Activated CD4-positive, alpha-beta T cell treated with anti-CD3 and anti-CD28 coated beads, Interleukin-2, amount 10 ng/mL, durations not matched to agents 24 days and 14 days (primary cell): ENCODE measurements around the gene NOB1. TPM values are rescaled to one million over a fixed set of nuclear protein-coding genes. Genes with fewer than 3 reads are reported as not detected.
"Not testable (repeated sequence)": the region's sequence is repeated elsewhere in the genome, so short reads cannot be mapped to it uniquely, and the experiment has no call there.

Experiments
- DNase-seq: peaks from one replicate; pipeline ENCODE4 v3.0.0; 2022
- H3K27ac Mint-ChIP-seq: one replicate; pipeline ENCODE4 v1.8.0; 2022; ENCODE audit warnings: mild to moderate bottlenecking, mixed read lengths
- H3K27me3 Mint-ChIP-seq: one replicate; pipeline ENCODE4 v1.8.0; 2022; ENCODE audit warnings: mixed read lengths
- H3K36me3 Mint-ChIP-seq: one replicate; pipeline ENCODE4 v1.8.0; 2022; ENCODE audit warnings: low read depth, mild to moderate bottlenecking, mixed read lengths
- H3K4me1 Mint-ChIP-seq: one replicate; pipeline ENCODE4 v1.8.0; 2021; ENCODE audit warnings: mixed read lengths
- H3K4me3 Mint-ChIP-seq: one replicate; pipeline ENCODE4 v1.8.0; 2022; ENCODE audit warnings: mild to moderate bottlenecking, moderate library complexity, mixed read lengths
- H3K9me3 Mint-ChIP-seq: one replicate; pipeline ENCODE4 v1.8.0; 2021; ENCODE audit warnings: mixed read lengths
- intact Hi-C: fragments of 100-400 bp; cut with micrococcal nuclease; formaldehyde crosslinking; loops from one replicate; pipeline ENCODE4 v1.15.1; 2023
- total RNA-seq: library from RNA; stranded (reverse); gene quantifications from 2 replicates; pipeline ENCODE4 v1.2.3, GENCODE V29; 2022

NOB1 gene
- 127 and 129 TPM in 2 replicates for total RNA-seq

GRCh38 chr16:69754469-69755310 lies at the start of gene NOB1:
Gene NOB1 (minus strand): TSS chr16:69754926. CDS start chr16:69754910, 16 bp downstream.
- no peaks in the 10 kb centered on the region for H3K9me3 Mint-ChIP-seq
- peaks cover 37% of the 10 kb centered on the region for H3K36me3 Mint-ChIP-seq
- intact Hi-C loops = loop anchor here (1.0 to 2.0 kb wide), 6 partner anchors 8 to 369 kb away; partner anchors contain the start of genes CYB5B, NQO1 and WWP2
- H3K4me3 Mint-ChIP-seq = peak within 1 kb of the TSS; percentile 100
- peak within 1 kb of the TSS; percentile 100 for H3K27ac Mint-ChIP-seq
- peaks cover 27% of the 10 kb centered on the region for H3K4me1 Mint-ChIP-seq
- peak; percentile 99 for DNase-seq
- H3K27me3 Mint-ChIP-seq = no peaks in the 10 kb centered on the region

- no peak overlapping the region for H3K27ac Mint-ChIP-seq
- H3K4me3 Mint-ChIP-seq = no peak overlapping the region
- H3K4me1 Mint-ChIP-seq = no peaks in the 10 kb centered on the region
- no peaks in the 10 kb centered on the region for H3K27me3 Mint-ChIP-seq
- intact Hi-C loops = no loop called here
- peaks cover 19% of the 10 kb centered on the region for H3K36me3 Mint-ChIP-seq
- no peaks in the 10 kb centered on the region for H3K9me3 Mint-ChIP-seq
- no peak for DNase-seq
Measured at GRCh38 chr16:69804297-69804696, 49.6 kb upstream of the NOB1 start.

DNA sequence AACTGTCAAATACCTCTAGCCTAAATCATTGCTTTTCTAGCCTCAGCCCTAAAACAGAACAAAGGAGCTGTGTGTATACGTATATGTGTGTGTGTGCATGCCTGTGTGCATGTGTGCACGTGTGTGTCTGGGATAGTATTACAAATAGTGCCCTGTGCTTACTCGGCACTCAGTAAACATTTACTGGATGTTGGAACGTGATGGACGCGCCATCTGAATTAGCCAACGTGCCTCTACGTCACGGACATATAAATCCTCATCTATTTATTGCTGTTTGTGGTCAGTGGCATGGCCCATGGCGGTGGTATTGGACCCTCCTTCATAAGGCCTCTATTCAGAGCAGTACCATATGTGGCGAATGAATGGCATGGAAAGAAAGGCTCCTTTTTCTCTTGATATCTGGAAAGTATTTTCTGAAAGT lies 44.9 kb upstream of the NOB1 start:
- Mint-ChIP-seq H3K27me3 (no peaks in the 10 kb centered on the region), H3K27ac (no peak overlapping the region), H3K4me3 (no peak overlapping the region), H3K36me3 (peaks cover 23% of the 10 kb centered on the region), H3K4me1 (no peaks in the 10 kb centered on the region), H3K9me3 (no peaks in the 10 kb centered on the region)
- intact Hi-C loops = no loop called here
- no peak for DNase-seq

GRCh38 chr16:69798466-69798865 lies 43.7 kb upstream of the NOB1 start:
- DNase-seq = no peak
- H3K27ac Mint-ChIP-seq = no peak overlapping the region
- H3K9me3 Mint-ChIP-seq = no peaks in the 10 kb centered on the region
- no peak overlapping the region for H3K4me3 Mint-ChIP-seq
- intact Hi-C loops = no loop called here
- peaks cover 23% of the 10 kb centered on the region for H3K36me3 Mint-ChIP-seq
- H3K27me3 Mint-ChIP-seq = no peaks in the 10 kb centered on the region
- H3K4me1 Mint-ChIP-seq = no peaks in the 10 kb centered on the region

DNA sequence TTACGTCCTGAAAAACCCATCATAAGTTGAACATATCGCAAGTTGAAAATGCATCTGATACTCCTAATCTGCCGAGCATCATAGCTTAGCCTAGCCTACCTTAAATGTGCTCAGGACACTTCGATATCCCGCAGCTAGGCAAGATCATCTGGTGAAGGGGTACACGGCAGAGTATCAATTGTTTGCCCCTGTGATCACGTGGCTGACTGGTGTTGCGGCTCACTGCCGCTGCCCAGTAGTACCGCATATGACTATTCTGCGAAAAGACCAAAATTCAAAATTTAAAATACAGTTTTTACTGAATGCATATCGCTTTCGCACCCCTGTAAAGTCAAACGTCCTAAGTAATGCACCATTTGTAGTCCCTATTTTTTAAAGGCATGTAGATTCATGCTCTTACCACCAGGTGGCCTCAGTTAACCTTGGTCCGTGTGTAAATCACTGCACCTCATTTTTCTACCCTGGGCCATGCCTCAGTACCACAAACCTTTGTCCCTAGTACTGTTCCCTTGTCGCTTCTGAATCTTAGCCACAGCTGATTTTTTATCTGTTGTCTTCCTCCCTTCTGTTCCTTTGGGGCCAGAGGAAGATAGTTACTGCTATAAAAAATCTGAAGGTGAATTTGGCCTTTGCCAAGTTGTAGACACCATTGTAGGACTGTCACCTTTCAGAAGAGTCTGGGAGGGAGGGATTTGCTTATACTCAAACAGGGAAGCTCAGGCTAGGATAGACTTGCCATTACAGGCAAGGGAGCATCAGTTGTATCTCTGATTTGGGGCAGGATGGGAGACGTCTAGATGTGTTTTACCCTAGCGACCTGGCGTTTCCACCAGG lies 41.8 kb upstream of the NOB1 start:
- Mint-ChIP-seq H3K4me3 (no peak overlapping the region), H3K27me3 (no peaks in the 10 kb centered on the region), H3K36me3 (peaks cover 21% of the 10 kb centered on the region), H3K27ac (no peak overlapping the region), H3K4me1 (no peaks in the 10 kb centered on the region), H3K9me3 (no peaks in the 10 kb centered on the region)
- intact Hi-C loops = loop anchor here (1.0 kb wide), 1 partner anchor 134 kb away; no protein-coding TSS in a partner anchor
- peak; percentile 72 for DNase-seq

GRCh38 chr16:69794486-69794885 lies 39.8 kb upstream of the NOB1 start:
- no peaks in the 10 kb centered on the region for H3K4me1 Mint-ChIP-seq
- no peak overlapping the region for H3K27ac Mint-ChIP-seq
- H3K9me3 Mint-ChIP-seq = no peaks in the 10 kb centered on the region
- no peak for DNase-seq
- intact Hi-C loops = no loop called here
- H3K36me3 Mint-ChIP-seq = peaks cover 13% of the 10 kb centered on the region
- no peaks in the 10 kb centered on the region for H3K27me3 Mint-ChIP-seq
- H3K4me3 Mint-ChIP-seq = no peak overlapping the region

DNA sequence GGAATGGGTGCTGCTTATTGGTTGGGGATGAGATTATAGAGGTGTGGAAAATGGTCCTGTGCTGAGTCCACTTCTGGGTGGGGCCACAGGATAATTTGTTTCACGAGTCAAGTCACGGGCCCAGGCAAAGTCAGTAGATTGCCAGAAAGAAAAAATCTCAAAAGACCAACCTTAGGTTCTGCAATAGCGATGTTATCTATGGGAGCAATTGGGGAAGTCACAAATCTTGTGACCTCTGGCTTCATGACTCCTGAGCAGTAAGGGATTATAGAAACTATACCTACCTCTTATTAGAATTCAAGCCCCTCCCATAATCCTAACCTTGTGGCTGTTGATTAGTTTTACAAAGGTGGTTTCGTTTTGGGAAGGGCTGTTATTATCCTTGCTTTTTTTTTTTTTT lies 38.8 kb upstream of the NOB1 start:
- Mint-ChIP-seq H3K36me3 (peaks cover 14% of the 10 kb centered on the region), H3K27ac (no peak overlapping the region), H3K4me3 (no peak overlapping the region), H3K27me3 (no peaks in the 10 kb centered on the region), H3K4me1 (no peaks in the 10 kb centered on the region), H3K9me3 (no peaks in the 10 kb centered on the region)
- no peak for DNase-seq
- intact Hi-C loops = no loop called here

DNA sequence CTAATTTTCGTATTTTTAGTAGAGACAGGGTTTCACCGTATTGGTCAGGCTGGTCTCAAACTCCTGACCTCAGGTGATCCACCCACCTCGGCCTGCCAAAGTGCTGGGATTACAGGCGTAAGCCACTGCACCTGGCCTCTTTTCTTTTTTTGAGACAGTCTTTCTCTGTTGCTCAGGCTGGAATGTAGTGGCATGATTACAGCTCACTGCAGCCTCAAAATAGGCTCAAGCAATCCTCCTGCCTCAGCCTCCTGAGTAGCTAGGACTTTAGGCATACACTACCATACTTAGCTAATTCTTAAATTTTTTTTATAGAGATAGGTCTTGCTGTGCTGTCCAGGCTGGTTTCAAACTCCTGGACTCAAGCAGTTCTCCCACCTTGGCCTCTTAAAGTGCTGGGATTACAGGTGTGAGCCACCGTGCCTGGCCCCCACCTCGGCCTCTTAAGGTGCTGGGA lies 36.7 kb upstream of the NOB1 start:
- H3K4me1 Mint-ChIP-seq, H3K27ac Mint-ChIP-seq, H3K4me3 Mint-ChIP-seq, H3K9me3 Mint-ChIP-seq, intact Hi-C loops, DNase-seq, H3K27me3 Mint-ChIP-seq: not testable (repeated sequence)
- peaks cover 21% of the 10 kb centered on the region for H3K36me3 Mint-ChIP-seq

DNA sequence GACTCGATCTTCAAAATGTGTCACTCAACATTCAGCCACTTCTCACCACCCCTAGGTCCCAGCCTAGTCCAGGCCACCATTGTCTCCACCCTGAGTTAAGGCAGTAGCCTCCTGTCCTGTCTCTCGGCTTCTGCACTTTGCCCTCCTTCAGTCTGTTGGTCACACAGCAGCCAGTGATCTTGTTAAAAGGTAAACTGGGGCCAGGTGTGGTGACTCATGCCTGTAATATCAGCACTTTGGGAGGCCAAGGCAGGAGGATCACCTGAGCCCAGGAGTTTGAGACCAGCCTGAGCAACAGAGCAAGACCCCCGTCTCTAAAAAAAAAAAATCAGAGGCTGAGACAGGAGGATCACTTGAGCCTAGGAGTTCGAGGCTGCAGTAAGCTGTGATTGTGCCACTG lies 33.2 kb upstream of the NOB1 start:
- intact Hi-C loops = no loop called here
- Mint-ChIP-seq H3K27ac (no peak overlapping the region), H3K4me3 (no peak overlapping the region), H3K9me3 (no peaks in the 10 kb centered on the region), H3K27me3 (no peaks in the 10 kb centered on the region), H3K36me3 (peaks cover 22% of the 10 kb centered on the region), H3K4me1 (no peaks in the 10 kb centered on the region)
- no peak for DNase-seq

- Mint-ChIP-seq H3K27me3 (no peaks in the 10 kb centered on the region), H3K9me3 (no peaks in the 10 kb centered on the region), H3K4me3 (no peak overlapping the region), H3K27ac (no peak overlapping the region), H3K4me1 (peaks cover 4% of the 10 kb centered on the region), H3K36me3 (peaks cover 26% of the 10 kb centered on the region)
- no peak for DNase-seq
- intact Hi-C loops = no loop called here
Measured at GRCh38 chr16:69784586-69784985, 29.9 kb upstream of the NOB1 start.

DNA sequence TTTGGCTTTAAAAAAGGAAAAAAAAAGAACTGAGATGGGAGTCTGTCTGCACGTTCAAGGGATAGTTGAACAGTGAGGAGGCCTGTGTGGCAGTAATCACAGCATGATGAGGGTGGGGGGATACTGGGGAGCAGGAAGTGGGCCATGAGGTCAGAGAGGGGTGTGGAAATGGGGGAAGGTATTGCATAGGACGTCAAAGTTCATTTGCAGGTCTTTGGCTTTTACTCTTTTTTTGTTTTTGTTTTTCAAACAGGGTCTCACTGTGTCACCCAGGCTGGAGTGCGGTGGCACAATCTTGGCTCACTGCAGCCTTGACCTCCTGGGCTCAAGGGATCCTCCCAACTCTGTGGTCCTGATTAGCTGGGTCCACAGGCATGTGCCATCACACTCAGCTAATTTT lies 26.4 kb upstream of the NOB1 start:
- Mint-ChIP-seq H3K36me3 (peaks cover 22% of the 10 kb centered on the region), H3K9me3 (peaks cover 1% of the 10 kb centered on the region), H3K27ac (no peak overlapping the region)

GRCh38 chr16:69779724-69780123 lies 25.0 kb upstream of the NOB1 start:
- intact Hi-C loops = no loop called here
- Mint-ChIP-seq H3K27ac (no peak overlapping the region), H3K4me3 (no peak overlapping the region), H3K4me1 (peaks cover 5% of the 10 kb centered on the region), H3K36me3 (peaks cover 36% of the 10 kb centered on the region), H3K27me3 (no peaks in the 10 kb centered on the region), H3K9me3 (peaks cover 9% of the 10 kb centered on the region)
- DNase-seq = no peak

More for the DNA sequence above, 26.4 kb upstream of the NOB1 start:
- intact Hi-C loops = no loop called here
- H3K4me3 Mint-ChIP-seq = no peak overlapping the region
- H3K27me3 Mint-ChIP-seq = no peaks in the 10 kb centered on the region
- H3K4me1 Mint-ChIP-seq = peaks cover 4% of the 10 kb centered on the region
- DNase-seq = no peak

DNA sequence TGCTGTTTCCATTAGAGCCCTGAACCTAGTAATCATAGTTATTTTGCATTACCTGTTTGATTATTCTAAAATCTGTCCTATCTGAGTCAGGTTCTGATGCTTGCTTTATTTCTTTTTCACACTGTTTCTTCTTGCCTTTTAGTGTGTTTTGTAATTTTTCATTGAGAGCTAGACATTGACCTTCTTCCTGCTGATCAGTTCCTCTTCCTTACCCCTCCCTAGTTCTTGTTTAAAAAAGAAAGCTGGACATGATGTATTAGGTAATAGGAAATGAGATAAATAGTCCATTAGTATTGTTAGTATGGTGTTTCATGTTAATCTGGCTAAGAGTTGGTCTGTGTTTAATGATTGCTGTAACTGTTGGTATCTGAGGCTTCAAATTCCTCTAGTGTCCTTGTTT lies 20.8 kb upstream of the NOB1 start:
- H3K4me3 Mint-ChIP-seq = no peak overlapping the region
- intact Hi-C loops = no loop called here
- no peak for DNase-seq
- no peak overlapping the region for H3K27ac Mint-ChIP-seq
- peaks cover 20% of the 10 kb centered on the region for H3K4me1 Mint-ChIP-seq
- peaks cover 9% of the 10 kb centered on the region for H3K9me3 Mint-ChIP-seq
- peaks cover 32% of the 10 kb centered on the region for H3K36me3 Mint-ChIP-seq
- H3K27me3 Mint-ChIP-seq = no peaks in the 10 kb centered on the region
